Measurements from ENCODE around the gene HS3ST3A1.

Gene HS3ST3A1

GRCh38 chr17:13599168-13599577 is 2.6 kb downstream of the HS3ST3A1 start:
- TF ChIP-seq, protein P1, sequence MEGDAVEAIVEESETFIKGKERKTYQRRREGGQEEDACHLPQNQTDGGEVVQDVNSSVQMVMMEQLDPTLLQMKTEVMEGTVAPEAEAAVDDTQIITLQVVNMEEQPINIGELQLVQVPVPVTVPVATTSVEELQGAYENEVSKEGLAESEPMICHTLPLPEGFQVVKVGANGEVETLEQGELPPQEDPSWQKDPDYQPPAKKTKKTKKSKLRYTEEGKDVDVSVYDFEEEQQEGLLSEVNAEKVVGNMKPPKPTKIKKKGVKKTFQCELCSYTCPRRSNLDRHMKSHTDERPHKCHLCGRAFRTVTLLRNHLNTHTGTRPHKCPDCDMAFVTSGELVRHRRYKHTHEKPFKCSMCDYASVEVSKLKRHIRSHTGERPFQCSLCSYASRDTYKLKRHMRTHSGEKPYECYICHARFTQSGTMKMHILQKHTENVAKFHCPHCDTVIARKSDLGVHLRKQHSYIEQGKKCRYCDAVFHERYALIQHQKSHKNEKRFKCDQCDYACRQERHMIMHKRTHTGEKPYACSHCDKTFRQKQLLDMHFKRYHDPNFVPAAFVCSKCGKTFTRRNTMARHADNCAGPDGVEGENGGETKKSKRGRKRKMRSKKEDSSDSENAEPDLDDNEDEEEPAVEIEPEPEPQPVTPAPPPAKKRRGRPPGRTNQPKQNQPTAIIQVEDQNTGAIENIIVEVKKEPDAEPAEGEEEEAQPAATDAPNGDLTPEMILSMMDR (IDR thresholded peaks at IDR 0.05; ENCODE audit: low read depth, low read length, poor library complexity, severe bottlenecking), result no peak
- no peak for TF ChIP-seq EZH2phosphoT487 (IDR thresholded peaks at IDR 0.05; ENCODE audit: borderline replicate concordance, low read length)
- H3K79me2 ChIP-seq (ENCODE audit: control insufficient read depth, low read length), result no peaks in the 10 kb centered on the region

DNA sequence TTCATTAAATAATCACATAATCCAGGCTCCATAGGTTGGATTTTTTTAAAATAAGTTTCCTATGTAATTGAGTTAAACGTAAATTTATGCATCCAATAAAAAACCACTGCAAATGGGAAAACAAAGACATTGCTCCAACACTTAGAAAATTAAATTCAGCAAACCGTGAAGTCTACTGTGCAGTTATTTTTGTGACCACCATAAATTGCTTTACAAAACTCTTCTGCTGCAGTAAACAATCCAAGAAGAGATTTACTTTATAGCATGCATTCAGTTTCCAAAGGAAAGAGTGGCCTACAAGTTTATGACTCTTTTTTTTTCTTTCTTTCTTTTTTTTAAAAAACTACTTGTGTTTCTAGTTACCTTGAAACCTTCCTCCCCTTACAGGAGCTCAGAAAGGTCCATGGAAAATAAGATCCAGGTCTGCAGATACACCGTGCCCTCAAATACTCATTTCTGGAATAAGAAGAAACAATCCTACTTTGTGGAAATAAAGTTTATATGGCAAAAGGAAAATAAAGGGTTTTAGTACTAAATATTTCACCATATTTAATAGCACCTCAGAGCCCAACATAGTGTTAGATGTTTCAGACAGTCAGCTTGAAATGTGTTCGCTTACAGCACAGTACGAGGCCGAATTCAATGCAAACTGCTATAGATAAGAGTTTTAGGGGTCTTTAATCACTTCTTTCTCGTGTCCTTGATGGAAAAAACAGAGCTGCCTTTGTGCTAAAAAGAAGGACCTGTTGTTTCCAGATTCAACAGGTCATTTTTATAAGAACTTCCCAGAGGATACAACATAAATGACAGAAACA is 3.2 kb downstream of the HS3ST3A1 start:
- H3K4me2 ChIP-seq (ENCODE audit: low read length), result no peak overlapping the region
- no peak overlapping the region for H3K27ac ChIP-seq (ENCODE audit: low read depth, low read length)
- H3K4me1 ChIP-seq (ENCODE audit: control insufficient read depth, low read length), result no peaks in the 10 kb centered on the region
- no peaks in the 10 kb centered on the region for H3K79me2 ChIP-seq (ENCODE audit: control insufficient read depth, low read length)
- H3F3A ChIP-seq (ENCODE audit: control insufficient read depth, insufficient read depth), result no peaks in the 10 kb centered on the region
- no peaks in the 10 kb centered on the region for H3K9me2 ChIP-seq (replicated peaks; ENCODE audit: control insufficient read depth, low read length)
- no peak overlapping the region for H3K4me3 ChIP-seq (ENCODE audit: low read length)
- no peaks in the 10 kb centered on the region for H3K27me3 ChIP-seq (ENCODE audit: control insufficient read depth, low read length)
- peaks cover 6% of the 10 kb centered on the region; the same call in 1 of the 2 replicates for H3K9me3 ChIP-seq (ENCODE audit: control insufficient read depth, insufficient read depth, low read length)
- H4K20me1 ChIP-seq (ENCODE audit: control insufficient read depth, insufficient read depth, low read depth, low read length), result no peaks in the 10 kb centered on the region
- no peak for TF ChIP-seq EZH2phosphoT487 (IDR thresholded peaks at IDR 0.05; ENCODE audit: borderline replicate concordance, low read length)
- TF ChIP-seq, protein P1 (IDR thresholded peaks at IDR 0.05; ENCODE audit: low read depth, low read length, poor library complexity, severe bottlenecking), result no peak
- H3K36me3 ChIP-seq (ENCODE audit: control insufficient read depth, low read length), result no peaks in the 10 kb centered on the region

More at GRCh38 chr17:13599168-13599577, 2.6 kb downstream of the HS3ST3A1 start:
- Histone ChIP-seq H3K27ac (ENCODE audit: low read depth, low read length) (no peak overlapping the region), H3K9me2 (replicated peaks; ENCODE audit: control insufficient read depth, low read length) (no peaks in the 10 kb centered on the region), H3K9me3 (ENCODE audit: control insufficient read depth, insufficient read depth, low read length) (peaks cover 6% of the 10 kb centered on the region; the same call in 1 of the 2 replicates), H3K4me3 (ENCODE audit: low read length) (no peak overlapping the region), H3K4me2 (ENCODE audit: low read length) (no peak overlapping the region), H3F3A (ENCODE audit: control insufficient read depth, insufficient read depth) (no peaks in the 10 kb centered on the region), H3K4me1 (ENCODE audit: control insufficient read depth, low read length) (no peaks in the 10 kb centered on the region), H3K36me3 (ENCODE audit: control insufficient read depth, low read length) (no peaks in the 10 kb centered on the region), H4K20me1 (ENCODE audit: control insufficient read depth, insufficient read depth, low read depth, low read length) (no peaks in the 10 kb centered on the region), H3K27me3 (ENCODE audit: control insufficient read depth, low read length) (no peaks in the 10 kb centered on the region)

GRCh38 chr17:13597723-13598347 is 3.9 kb downstream of the HS3ST3A1 start:
- Histone ChIP-seq H3K9me3 (ENCODE audit: control insufficient read depth, insufficient read depth, low read length) (peaks cover 6% of the 10 kb centered on the region; the same call in 1 of the 2 replicates), H3K27ac (ENCODE audit: low read depth, low read length) (no peak overlapping the region), H3K4me1 (ENCODE audit: control insufficient read depth, low read length) (no peaks in the 10 kb centered on the region), H3K27me3 (ENCODE audit: control insufficient read depth, low read length) (no peaks in the 10 kb centered on the region), H3K9me2 (replicated peaks; ENCODE audit: control insufficient read depth, low read length) (no peaks in the 10 kb centered on the region), H3K4me3 (ENCODE audit: low read length) (no peak overlapping the region), H3K4me2 (ENCODE audit: low read length) (no peak overlapping the region), H3K36me3 (ENCODE audit: control insufficient read depth, low read length) (no peaks in the 10 kb centered on the region), H3K79me2 (ENCODE audit: control insufficient read depth, low read length) (no peaks in the 10 kb centered on the region), H4K20me1 (ENCODE audit: control insufficient read depth, insufficient read depth, low read depth, low read length) (no peaks in the 10 kb centered on the region), H3F3A (ENCODE audit: control insufficient read depth, insufficient read depth) (no peaks in the 10 kb centered on the region)
- TF ChIP-seq, protein P1 (IDR thresholded peaks at IDR 0.05; ENCODE audit: low read depth, low read length, poor library complexity, severe bottlenecking), result peak; percentile 55
- no peak for TF ChIP-seq EZH2phosphoT487 (IDR thresholded peaks at IDR 0.05; ENCODE audit: borderline replicate concordance, low read length)

All from DOHH2 (cell line).